GM21825 (cell line): ENCODE data around the gene CNPY1.
"Not testable (repeated sequence)": the region's sequence is repeated elsewhere in the genome, so short reads cannot be mapped to it uniquely, and the experiment has no call there.

Experiments
- ATAC-seq: cut with Tn5 transposase; IDR thresholded peaks from one replicate; pipeline ENCODE4 v1.9.1; 2021; ENCODE audit warnings: mild to moderate bottlenecking, moderate library complexity; ENCODE audit not compliant: unreplicated experiment

CNPY1 gene

GRCh38 chr7:155579565-155579964 is 33.2 kb upstream of the CNPY1 start:
- no peak for ATAC-seq

DNA sequence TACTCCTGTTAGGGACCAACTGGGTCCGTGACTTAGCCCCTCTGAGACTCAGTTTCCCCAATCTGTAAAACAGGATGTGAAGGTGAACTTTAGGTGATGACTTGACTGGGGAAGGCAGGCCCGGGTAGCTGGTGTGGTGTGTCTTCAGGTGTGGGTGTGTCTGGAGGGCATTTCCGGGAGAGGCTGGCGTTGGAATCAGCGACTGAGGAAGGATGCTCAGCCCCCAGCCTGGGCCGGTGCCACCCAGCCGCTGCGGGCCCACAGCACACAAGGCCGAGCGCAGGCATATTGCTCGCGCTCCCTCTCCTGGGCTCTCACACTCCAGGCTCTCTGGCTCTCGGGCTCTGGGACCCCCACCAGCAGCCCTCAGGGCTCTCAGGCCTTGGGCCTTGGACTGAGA is 31.7 kb upstream of the CNPY1 start:
- ATAC-seq = no peak

DNA sequence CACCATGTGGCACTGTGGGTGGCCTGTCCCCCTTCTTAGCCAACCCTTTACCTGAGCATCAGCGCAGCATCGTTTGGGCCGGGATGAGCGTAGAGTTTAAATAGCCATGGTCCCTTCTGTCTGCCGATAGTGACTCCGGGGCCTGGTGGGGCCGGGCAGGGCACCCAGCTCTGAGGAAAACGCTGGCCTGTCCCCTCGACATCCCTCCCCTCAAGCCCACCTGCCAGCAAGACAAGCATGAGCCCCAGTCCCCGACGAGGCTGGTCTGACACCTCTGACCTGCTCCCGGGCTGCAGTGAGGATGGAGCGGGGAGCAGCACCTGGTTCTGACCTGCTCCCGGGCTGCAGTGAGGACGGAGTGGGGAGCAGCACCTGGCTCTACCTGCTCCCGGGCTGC is 31.1 kb upstream of the CNPY1 start:
- ATAC-seq = no peak

GRCh38 chr7:155576900-155577508 is 30.6 kb upstream of the CNPY1 start:
- no peak for ATAC-seq

GRCh38 chr7:155576416-155576815 is 30.1 kb upstream of the CNPY1 start:
- ATAC-seq = no peak

DNA sequence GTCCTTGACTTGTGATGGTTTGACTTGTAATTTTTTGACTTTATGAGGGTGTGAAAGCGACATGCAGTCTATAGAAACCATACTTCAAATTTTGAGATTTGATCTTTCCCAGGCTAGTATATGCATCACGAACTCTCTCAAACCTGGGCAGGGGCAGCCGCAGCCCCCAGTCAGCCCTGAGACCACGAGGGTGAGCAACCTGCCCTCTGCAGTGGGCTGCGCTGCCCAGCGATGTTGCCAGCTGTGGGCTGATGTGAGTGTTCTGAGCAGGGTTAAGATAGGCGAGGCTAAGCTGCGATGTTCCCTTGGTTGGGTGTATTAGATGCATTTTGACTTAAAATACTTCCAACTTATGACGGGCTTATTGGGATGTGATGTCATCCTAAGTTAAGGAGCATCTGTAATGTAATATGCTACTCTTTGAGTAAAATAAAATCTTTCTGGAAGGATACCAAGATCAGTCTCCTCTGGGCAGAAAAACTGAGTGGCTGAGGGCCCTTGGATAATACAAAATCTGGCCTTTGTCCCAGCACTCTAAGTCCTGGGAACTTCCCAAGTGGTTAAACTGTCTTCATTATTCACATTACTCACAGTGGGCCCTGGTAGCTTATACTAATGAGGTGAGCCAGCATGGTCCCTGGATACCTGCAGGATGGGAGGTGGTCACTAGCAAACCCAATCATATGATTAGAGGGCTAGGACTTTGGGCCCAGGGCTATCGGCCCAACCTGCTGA is 28.4 kb upstream of the CNPY1 start:
- no peak for ATAC-seq

DNA sequence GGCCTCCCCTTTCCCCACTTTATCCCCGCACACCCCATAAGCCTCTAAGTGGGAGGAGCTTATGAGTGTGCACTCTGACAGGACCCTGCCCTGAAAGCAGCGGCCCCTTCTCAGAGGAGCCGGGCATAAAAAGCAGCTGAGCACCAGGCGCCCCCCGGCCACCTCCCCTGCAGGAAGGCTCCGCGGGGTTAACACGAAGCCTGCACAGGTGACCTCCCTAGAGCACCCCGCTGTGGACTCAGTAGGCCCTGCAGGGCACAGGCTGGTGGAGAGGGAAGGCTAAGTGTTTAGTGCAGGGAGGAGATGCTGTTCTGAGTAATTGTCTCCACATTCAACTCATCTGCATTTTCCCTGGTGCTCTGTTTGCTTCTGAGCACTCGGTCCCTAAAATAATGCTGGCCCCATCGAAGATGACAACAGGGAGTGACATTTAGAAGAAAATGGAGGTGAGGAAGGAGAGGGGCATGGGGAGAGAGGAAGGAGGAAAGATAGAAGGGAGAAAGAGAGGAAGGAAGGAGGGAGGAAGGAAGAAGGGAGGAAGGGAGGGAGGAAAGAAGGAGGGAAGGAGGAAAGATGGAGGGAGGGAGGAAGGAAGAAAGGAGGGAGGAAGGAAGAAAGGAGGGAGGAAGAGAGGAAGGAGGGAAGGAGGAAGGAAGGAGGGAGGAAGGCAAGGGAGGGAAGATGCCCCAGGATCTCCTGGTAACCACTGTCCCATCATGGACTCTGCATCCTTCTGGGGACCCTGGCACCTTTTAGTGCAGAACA is 25.4 kb upstream of the CNPY1 start:
- no peak for ATAC-seq

DNA sequence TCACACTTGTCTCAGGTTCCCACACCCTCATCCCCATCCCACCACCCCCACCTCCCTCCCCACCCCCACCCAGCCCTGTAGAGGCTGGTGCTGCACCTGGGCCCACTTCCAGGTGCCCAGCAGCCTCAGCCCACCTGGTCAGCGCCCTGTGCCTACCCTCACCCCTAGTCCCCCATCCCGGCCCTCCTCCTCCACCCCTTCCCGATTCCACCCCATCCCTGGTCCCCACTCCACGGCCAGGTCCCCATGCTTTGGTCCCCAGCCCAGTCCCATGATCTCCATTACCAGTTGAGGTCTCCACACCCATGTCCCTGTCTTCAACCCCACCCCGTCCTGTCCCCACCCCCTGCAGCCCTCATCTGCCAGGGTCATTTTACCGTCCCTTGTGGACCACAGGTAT is 24.6 kb upstream of the CNPY1 start:
- ATAC-seq = no peak

GRCh38 chr7:155570171-155570958 is 24.0 kb upstream of the CNPY1 start:
- no peak for ATAC-seq

DNA sequence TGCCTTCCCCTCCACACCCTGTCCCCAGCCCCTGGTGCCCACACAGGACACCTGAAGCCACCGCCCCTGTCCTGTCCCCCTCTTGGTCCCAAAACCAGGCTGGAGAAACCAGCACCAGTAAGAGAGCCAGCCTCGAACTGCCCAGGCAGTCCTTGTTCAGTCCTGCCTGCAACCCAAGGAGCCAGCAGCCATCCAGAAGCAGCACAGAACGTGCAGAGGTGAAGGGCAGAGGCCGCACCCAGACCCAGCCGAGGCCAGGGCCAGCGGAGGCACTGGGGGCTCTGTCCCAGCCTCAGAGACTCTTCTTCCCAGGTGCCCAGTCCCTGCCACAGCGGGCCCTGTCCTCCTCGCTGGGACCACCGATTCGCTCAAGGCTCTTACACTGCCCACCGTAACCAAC is 23.3 kb upstream of the CNPY1 start:
- no peak for ATAC-seq

GRCh38 chr7:155568842-155569494 is 22.6 kb upstream of the CNPY1 start:
- no peak for ATAC-seq

- ATAC-seq = no peak
These were observed 21.9 kb upstream of the CNPY1 start for GRCh38 chr7:155568333-155568660.

DNA sequence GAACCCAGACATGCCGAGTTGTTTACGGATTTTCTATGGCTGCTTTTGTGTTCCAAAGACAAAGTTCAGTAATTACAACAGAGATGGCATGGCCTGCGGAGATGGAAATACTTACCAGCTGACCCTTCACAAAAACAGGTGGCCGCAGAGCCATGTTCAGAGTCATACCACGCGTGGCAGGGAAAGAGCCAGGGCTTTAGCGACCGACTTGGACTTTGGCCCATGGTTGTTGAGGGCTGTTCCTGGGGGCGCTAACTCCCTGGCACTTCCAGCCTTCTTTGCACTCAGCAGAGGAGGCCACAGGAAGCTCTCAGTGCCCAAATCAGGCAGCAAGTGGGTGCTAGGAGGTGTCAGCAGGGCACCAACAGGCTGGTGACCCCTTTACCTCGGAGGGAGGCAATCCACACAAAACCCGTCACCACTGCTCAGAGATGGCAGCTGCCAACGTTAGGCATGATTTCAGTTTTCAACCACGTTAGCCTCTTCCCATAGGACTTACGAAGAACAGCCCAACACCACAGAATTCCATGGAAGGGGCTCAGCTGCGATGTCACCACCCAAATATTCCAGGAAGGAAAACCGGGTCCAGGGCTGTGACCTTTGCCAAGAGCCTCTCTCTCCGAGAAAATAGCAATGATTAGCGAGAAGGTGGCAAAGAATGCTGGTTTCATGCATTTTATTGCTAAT is 21.4 kb upstream of the CNPY1 start:
- no peak for ATAC-seq

DNA sequence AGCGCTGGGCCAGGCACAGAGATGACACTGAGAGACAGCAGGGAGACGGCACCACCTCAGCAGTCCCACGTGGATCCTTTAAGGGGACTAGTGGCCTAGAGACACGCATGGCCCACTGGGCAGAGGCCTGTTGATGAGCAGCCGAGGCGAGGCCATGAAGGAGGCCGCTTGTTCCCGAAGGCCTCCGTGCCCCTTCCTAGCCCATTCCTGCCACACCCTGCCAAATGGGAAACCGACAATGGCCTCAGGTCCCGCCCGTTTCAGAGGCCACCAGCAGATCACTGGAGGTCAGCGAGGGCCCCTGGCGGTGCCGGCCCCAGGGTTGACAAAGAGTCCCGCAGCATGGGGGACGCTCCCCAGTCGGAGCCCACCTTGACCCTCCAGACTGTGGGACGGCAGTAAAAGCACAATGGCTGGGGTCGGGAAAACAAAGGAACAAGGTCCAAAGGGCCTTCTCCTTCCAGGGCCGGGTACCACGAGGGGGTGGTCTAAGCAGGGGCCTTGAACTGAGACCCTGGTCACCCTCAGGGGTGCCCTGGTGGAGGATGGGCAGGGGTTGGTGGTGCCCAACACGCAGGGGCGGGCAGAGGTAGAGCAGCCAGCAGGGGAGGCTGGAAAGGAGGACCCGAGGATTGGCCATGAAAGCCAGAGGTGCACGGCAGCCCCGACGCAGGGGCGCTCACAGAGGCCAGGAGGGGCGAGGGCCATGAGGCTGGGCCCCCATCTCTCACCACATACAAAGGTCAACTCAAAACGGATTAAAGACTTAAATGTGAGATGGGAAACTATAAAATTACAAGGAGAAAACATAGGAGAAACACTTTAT is 19.9 kb upstream of the CNPY1 start:
- ATAC-seq = no peak

- ATAC-seq = no peak
These were observed 19.2 kb upstream of the CNPY1 start for GRCh38 chr7:155565596-155565995.

- ATAC-seq = not testable (repeated sequence)
These were observed 16.6 kb upstream of the CNPY1 start for GRCh38 chr7:155562976-155563375.

DNA sequence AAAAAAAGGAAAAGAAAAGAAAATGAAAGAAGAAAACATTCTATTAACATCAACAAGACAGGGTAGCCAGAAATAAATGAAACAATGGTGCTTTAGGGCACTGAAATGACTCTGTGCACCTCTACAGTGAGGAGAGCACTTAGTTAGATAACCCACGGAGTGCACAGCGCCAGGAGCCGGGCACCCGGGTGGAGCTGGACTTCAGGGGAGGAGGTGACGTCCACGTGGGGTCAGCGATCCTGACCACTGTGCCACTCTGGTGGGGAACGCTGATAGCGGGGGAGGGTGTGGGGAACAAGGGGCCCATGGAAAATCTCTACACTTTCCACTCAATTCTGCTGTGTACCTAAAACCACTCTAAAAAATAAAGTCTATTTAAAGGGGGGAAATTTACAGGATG is 15.7 kb upstream of the CNPY1 start:
- ATAC-seq = no peak

DNA sequence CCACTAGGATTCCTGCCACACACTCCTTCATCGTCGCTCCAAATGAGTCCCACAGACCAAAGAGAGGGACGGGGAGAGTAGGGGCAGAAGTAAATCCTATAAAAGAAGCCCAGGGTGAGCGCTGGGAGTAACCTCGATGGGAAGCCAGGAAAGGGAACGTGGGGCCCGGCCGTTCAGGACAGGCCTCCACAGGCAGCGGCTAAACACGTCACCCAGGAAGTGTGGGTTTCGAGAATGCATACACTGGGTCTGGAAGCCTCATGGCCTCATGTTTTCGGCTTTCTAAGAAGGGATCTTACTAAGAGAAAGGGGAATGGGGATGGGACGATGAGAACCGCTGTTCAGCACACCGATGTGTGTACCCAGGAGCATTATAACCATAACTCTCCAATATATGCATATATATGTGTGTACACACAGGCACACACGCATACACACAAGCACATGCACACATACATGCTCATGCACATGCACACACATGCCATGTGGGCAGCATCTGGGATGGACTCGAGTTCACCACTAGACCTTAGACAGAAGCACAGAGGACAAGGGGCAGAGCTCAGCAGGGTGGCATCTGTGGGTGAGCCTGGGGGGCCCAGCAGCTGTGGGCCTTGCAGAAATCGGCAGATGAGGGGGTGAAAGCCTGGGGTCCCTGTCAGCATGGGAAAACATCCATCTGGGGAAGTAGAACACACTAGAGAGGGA is 14.8 kb upstream of the CNPY1 start:
- no peak for ATAC-seq
